ENCODE measurements around the gene TMEM150C.

- no peak for TF ChIP-seq CTCF (IDR thresholded peaks at IDR 0.05; ENCODE audit: insufficient read depth, low read length)
- no peak for TF ChIP-seq REST (IDR thresholded peaks at IDR 0.05; ENCODE audit: insufficient replicate concordance, low read depth)
- no peak for TF ChIP-seq POLR2AphosphoS5 (IDR thresholded peaks at IDR 0.05; ENCODE audit: low read depth)
Observed at GRCh38 chr4:82501154-82501442, 60.7 kb downstream of the TMEM150C start.
